DOHH2 (cell line): ENCODE measurements around the gene USP32.

Experiments used
- H3F3A ChIP-seq: fragments of 200-600 bp; sonication (generic), shearing (Covaris generic); 2 replicates; pipeline ENCODE4 v1.6.0; 2016; ENCODE audit warnings: antibody characterized with exemption, mild to moderate bottlenecking; ENCODE audit not compliant: control insufficient read depth, insufficient read depth
- H3K27ac ChIP-seq: fragments of 200-600 bp; sonication (generic); 2 replicates; pipeline ENCODE4 v1.5.1; 2014; ENCODE audit warnings: low read depth, mild to moderate bottlenecking, low read length, moderate library complexity
- H3K27me3 ChIP-seq: fragments of 200-600 bp; sonication (generic); 2 replicates; pipeline ENCODE4 v1.6.1; 2014; ENCODE audit warnings: mild to moderate bottlenecking, low read length, mixed read lengths; ENCODE audit not compliant: control insufficient read depth
- H3K36me3 ChIP-seq: fragments of 200-600 bp; sonication (generic); 2 replicates; pipeline ENCODE4 v1.6.1; 2014; ENCODE audit warnings: mild to moderate bottlenecking, low read length, moderate library complexity, mixed read lengths; ENCODE audit not compliant: control insufficient read depth
- H3K4me1 ChIP-seq: fragments of 200-600 bp; sonication (generic); 2 replicates; pipeline ENCODE4 v1.6.1; 2014; ENCODE audit warnings: mild to moderate bottlenecking, low read length, mixed read lengths; ENCODE audit not compliant: control insufficient read depth
- H3K4me2 ChIP-seq: fragments of 200-600 bp; sonication (generic); 2 replicates; pipeline ENCODE4 v1.6.0; 2014; ENCODE audit warnings: mild to moderate bottlenecking, low read length, moderate library complexity
- H3K4me3 ChIP-seq: fragments of 200-600 bp; sonication (generic); 2 replicates; pipeline ENCODE4 v1.5.1; 2014; ENCODE audit warnings: mild to moderate bottlenecking, low read length, mixed read lengths
- H3K79me2 ChIP-seq: fragments of 200-600 bp; sonication (generic); 2 replicates; pipeline ENCODE4 v1.6.1; 2014; ENCODE audit warnings: mild to moderate bottlenecking, low read length, mixed read lengths; ENCODE audit not compliant: control insufficient read depth
- H3K9me2 ChIP-seq: fragments of 200-600 bp; sonication (generic); replicated peaks from 2 replicates; pipeline ENCODE4 v1.6.1; 2014; ENCODE audit warnings: mild to moderate bottlenecking, low read length, mixed read lengths; ENCODE audit not compliant: control insufficient read depth
- H3K9me3 ChIP-seq: fragments of 200-600 bp; sonication (generic); 2 replicates; pipeline ENCODE4 v1.6.1; 2014; ENCODE audit warnings: antibody characterized with exemption, low read length, mixed read lengths; ENCODE audit not compliant: control insufficient read depth, insufficient read depth
- H4K20me1 ChIP-seq: fragments of 200-600 bp; sonication (generic); 2 replicates; pipeline ENCODE4 v1.6.0; 2014; ENCODE audit warnings: low read depth, mild to moderate bottlenecking, antibody characterized with exemption, low read length, moderate library complexity; ENCODE audit not compliant: control insufficient read depth, insufficient read depth
- EZH2phosphoT487 ChIP-seq: fragments of 200-600 bp; sonication (generic); IDR thresholded peaks from 2 replicates; pipeline ENCODE4 v1.6.1; 2017; ENCODE audit warnings: borderline replicate concordance, mild to moderate bottlenecking, antibody characterized with exemption, low read length, moderate library complexity, mixed read lengths
- TF ChIP-seq, protein P1 (sequence below): fragments of 200-600 bp; sonication (generic); IDR thresholded peaks from one replicate; pipeline ENCODE4 v1.5.1; 2014; ENCODE audit warnings: antibody characterized with exemption, mild to moderate bottlenecking, low read depth, low read length; ENCODE audit not compliant: poor library complexity, severe bottlenecking

Gene USP32

DNA sequence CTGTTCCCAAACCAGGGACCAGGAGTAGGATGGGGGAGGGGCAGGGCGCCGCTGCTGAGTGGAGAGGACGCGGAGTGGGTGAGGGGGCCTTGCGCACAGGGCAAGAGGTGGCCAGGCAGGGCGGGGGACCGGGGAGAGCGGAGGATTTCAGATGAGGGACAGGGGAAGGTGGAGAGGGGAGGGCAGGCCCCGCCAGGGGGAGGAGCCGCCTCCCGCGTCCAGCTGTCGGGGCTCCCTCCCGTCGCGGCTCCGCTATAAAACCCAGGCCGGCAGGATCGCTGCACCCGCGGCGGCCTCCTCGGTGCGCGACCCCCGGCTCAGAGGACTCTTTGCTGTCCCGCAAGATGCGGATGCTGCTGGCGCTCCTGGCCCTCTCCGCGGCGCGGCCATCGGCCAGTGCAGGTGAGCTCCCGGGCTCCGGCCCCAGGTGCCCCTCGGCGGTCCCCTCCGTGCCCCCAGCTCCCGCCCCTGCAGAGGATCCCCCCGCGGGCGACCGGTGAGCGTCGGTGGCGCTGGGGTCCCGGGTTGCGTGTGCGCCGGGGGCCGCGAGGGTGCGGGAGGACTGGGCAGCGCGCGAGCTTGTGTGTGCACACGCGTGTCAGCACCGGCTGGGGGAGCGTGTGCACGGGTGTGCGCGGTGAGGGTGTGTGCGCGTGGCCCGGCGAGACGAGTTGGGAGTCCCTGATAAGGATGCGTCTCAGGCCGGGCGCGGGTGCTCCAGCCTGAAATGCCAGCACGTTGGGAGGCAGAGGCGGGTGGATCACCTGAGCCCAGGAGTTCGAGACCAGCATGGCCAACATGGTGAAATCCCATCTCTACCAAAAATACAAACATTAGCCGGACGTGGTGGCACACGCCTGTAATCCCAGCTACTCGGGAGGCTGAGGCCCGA is 242.0 kb downstream of the USP32 start, which contains the start of gene CA4:
TSS of gene CA4 (plus strand) at position 283 of the 892 bp plus-strand sequence. CDS start at position 345, 62 bp downstream.
- Histone ChIP-seq H3K4me3 (no peak within 1 kb of the TSS), H3K27me3 (peaks cover 37% of the 10 kb centered on the region), H3K27ac (no peak within 1 kb of the TSS), H3K9me3 (no peaks in the 10 kb centered on the region), H3K79me2 (no peaks in the 10 kb centered on the region), H4K20me1 (no peaks in the 10 kb centered on the region), H3K4me2 (peak within 1 kb of the TSS; percentile 41), H3K4me1 (peaks cover 11% of the 10 kb centered on the region), H3K36me3 (no peaks in the 10 kb centered on the region), H3F3A (no peaks in the 10 kb centered on the region), H3K9me2 (no peaks in the 10 kb centered on the region)
- no peak for TF ChIP-seq EZH2phosphoT487
- TF ChIP-seq, protein P1, sequence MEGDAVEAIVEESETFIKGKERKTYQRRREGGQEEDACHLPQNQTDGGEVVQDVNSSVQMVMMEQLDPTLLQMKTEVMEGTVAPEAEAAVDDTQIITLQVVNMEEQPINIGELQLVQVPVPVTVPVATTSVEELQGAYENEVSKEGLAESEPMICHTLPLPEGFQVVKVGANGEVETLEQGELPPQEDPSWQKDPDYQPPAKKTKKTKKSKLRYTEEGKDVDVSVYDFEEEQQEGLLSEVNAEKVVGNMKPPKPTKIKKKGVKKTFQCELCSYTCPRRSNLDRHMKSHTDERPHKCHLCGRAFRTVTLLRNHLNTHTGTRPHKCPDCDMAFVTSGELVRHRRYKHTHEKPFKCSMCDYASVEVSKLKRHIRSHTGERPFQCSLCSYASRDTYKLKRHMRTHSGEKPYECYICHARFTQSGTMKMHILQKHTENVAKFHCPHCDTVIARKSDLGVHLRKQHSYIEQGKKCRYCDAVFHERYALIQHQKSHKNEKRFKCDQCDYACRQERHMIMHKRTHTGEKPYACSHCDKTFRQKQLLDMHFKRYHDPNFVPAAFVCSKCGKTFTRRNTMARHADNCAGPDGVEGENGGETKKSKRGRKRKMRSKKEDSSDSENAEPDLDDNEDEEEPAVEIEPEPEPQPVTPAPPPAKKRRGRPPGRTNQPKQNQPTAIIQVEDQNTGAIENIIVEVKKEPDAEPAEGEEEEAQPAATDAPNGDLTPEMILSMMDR: no peak

DNA sequence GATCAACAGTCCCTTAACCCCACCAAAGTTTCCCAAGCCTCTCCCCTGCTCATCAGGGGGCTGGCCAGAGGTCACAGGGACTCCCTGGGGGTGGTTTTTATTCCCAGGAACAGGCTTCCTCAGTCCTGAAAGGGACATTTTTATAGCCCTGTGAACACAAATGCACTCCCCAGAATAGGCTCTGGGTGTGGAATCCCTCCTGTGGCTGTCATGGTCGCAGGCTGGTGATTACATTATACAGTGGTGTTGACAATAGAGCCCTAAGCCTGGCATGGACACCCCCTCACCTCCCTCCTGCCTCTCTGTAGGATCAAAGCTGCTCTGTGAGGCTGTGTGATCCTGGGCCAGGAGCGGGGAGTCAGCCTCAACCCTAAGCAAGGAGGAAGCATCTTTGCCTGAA is 243.6 kb downstream of the USP32 start:
- no peaks in the 10 kb centered on the region for H4K20me1 ChIP-seq
- peaks cover 13% of the 10 kb centered on the region for H3K4me1 ChIP-seq
- H3K9me2 ChIP-seq: no peaks in the 10 kb centered on the region
- peaks cover 41% of the 10 kb centered on the region for H3K27me3 ChIP-seq
- H3K27ac ChIP-seq: no peak overlapping the region
- H3K4me2 ChIP-seq: no peak overlapping the region
- TF ChIP-seq, protein P1: no peak
- TF ChIP-seq EZH2phosphoT487: no peak
- H3K79me2 ChIP-seq: no peaks in the 10 kb centered on the region
- no peaks in the 10 kb centered on the region for H3F3A ChIP-seq
- no peaks in the 10 kb centered on the region for H3K36me3 ChIP-seq
- H3K4me3 ChIP-seq: no peak overlapping the region
- H3K9me3 ChIP-seq: no peaks in the 10 kb centered on the region

DNA sequence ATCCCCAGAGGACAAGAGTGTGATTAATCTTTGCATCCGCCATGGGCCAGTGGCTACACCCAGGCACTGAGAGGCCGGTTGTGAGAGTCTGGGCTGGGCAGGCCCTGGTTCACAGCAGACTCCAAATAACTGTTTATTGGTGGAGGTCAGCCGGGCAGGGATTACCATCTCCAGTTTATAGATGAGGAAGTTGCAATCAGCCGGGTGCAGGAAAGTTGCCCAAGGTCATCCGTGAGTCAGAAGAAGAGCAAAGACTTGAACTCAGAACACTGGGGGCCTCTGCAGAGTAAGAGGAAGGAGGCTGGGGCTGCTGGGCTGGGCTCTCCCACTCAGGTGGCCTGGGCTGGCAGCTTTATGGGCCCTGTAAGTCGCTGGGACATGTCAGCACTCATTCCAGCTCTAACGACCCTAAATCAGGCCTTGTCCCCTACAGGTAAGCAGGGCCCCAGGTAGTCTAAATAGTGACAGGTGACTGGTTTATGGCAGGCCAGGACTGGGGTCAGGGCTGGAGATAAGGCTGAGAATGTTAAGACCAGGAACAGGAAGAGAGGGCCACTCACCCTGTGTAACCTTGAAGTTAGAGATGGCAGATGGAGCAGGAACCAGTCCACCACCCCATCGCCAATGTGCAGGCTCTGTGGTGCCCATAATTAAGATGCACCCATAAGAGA is 244.2 kb downstream of the USP32 start:
- H3K9me2 ChIP-seq: no peaks in the 10 kb centered on the region
- no peak overlapping the region for H3K4me3 ChIP-seq
- no peak overlapping the region for H3K4me2 ChIP-seq
- TF ChIP-seq EZH2phosphoT487: no peak
- TF ChIP-seq, protein P1: no peak
- no peaks in the 10 kb centered on the region for H3K36me3 ChIP-seq
- H3K79me2 ChIP-seq: no peaks in the 10 kb centered on the region
- H3K27me3 ChIP-seq: peaks cover 45% of the 10 kb centered on the region
- peaks cover 19% of the 10 kb centered on the region for H3K4me1 ChIP-seq
- H3F3A ChIP-seq: no peaks in the 10 kb centered on the region
- no peak overlapping the region for H3K27ac ChIP-seq
- H3K9me3 ChIP-seq: no peaks in the 10 kb centered on the region
- H4K20me1 ChIP-seq: no peaks in the 10 kb centered on the region
